HG02588 (cell line): Measurements from ENCODE around the gene PCDHGA9.
"Not testable (repeated sequence)": the region's sequence is repeated elsewhere in the genome, so short reads cannot be mapped to it uniquely, and the experiment has no call there.

Experiments
- ATAC-seq: cut with Tn5 transposase; IDR thresholded peaks from one replicate; pipeline ENCODE4 v1.9.1; 2021; ENCODE audit warnings: mild to moderate bottlenecking, moderate library complexity; ENCODE audit not compliant: unreplicated experiment

The PCDHGA9 gene

GRCh38 chr5:141402553-141403243 lies at the start of gene PCDHGA9:
Gene PCDHGA9 (plus strand): TSS chr5:141402778. CDS start chr5:141402953, 175 bp downstream.
- no peak for ATAC-seq

- no peak for ATAC-seq
Measured at GRCh38 chr5:141354900-141355469, 47.6 kb upstream of the PCDHGA9 start, which contains the start of gene PCDHGA4. Gene PCDHGA4 (plus strand): TSS chr5:141355021. CDS start chr5:141355108, 87 bp downstream.

GRCh38 chr5:141355641-141356040 lies 46.9 kb upstream of the PCDHGA9 start:
- no peak for ATAC-seq

DNA sequence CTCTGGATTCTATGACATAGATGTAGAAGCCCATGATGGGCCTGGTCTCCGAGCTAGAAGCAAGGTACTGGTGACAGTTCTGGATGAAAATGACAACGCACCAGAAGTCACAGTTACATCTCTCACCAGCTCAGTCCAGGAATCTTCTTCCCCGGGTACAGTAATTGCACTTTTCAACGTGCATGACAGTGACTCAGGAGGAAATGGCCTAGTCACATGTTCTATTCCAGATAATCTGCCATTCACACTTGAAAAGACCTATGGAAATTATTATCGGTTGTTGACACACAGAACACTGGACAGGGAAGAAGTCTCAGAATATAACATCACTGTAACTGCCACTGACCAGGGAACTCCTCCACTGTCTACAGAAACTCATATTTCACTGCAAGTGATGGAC lies 46.4 kb upstream of the PCDHGA9 start:
- no peak for ATAC-seq

- no peak for ATAC-seq
Measured at GRCh38 chr5:141356950-141357349, 45.6 kb upstream of the PCDHGA9 start.

DNA sequence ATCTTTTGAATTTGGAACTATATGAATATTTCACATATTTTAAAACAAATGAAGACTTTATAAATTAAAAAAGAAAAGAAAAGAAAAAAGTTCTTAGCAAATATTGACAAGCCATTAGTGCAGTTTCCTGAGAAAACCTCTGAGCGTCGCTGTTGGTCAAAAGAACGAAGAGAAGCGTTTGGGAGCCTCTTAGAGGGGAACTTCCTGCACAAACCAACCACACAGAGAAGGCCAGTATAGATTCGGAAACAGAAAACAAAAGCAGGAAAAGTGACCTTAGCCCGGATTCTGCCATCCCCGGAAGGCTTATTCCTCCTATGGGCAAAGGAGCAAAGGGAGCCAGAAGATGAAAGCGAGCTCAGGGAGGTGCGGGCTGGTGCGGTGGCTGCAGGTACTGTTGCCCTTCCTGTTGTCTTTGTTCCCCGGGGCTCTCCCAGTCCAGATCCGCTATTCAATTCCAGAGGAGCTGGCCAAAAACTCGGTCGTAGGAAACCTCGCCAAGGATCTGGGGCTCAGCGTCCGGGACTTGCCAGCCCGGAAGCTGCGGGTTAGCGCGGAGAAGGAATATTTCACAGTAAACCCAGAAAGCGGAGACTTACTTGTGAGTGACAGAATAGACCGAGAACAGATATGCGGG lies 42.7 kb upstream of the PCDHGA9 start, which contains the start of gene PCDHGB2:
Gene PCDHGB2, plus strand, starts transcription at position 205 of the 637 bp plus-strand sequence. Its CDS starts 142 bp downstream, at position 347.
- peak; percentile 46 for ATAC-seq

GRCh38 chr5:141360685-141361084 lies 41.9 kb upstream of the PCDHGA9 start:
- no peak for ATAC-seq

GRCh38 chr5:141362719-141363118 lies 39.9 kb upstream of the PCDHGA9 start:
- no peak for ATAC-seq

- ATAC-seq, result no peak
Measured at GRCh38 chr5:141363952-141364660, 38.5 kb upstream of the PCDHGA9 start, which contains the start of gene PCDHGA5. Gene PCDHGA5 (plus strand): TSS chr5:141364162. CDS start chr5:141364331, 169 bp downstream.

DNA sequence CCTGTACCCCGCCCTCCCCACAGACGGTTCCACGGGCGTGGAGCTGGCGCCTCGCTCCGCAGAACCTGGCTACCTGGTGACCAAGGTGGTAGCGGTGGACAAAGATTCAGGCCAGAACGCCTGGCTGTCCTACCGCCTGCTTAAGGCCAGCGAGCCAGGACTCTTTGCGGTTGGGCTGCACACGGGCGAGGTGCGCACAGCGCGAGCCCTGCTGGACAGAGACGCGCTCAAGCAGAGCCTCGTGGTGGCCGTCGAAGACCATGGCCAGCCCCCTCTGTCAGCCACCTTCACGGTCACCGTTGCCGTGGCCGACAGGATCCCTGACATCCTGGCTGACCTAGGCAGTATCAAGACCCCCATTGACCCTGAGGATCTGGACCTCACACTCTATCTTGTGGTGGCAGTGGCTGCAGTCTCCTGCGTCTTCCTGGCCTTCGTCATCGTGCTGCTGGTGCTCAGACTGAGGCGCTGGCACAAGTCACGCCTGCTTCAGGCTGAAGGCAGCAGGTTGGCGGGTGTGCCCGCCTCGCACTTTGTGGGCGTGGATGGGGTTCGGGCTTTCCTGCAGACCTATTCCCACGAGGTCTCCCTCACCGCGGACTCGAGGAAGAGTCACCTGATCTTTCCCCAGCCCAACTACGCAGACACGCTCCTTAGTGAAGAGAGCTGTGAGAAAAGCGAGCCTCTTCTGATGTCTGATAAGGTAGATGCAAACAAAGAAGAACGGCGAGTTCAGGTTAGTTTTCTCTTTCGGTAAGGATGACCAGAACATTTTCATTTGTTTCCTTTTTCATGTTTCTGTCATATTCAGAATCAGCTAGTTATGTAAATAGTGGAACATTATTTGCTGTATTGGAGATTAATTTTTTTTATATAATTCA lies 36.3 kb upstream of the PCDHGA9 start:
- ATAC-seq, result no peak

DNA sequence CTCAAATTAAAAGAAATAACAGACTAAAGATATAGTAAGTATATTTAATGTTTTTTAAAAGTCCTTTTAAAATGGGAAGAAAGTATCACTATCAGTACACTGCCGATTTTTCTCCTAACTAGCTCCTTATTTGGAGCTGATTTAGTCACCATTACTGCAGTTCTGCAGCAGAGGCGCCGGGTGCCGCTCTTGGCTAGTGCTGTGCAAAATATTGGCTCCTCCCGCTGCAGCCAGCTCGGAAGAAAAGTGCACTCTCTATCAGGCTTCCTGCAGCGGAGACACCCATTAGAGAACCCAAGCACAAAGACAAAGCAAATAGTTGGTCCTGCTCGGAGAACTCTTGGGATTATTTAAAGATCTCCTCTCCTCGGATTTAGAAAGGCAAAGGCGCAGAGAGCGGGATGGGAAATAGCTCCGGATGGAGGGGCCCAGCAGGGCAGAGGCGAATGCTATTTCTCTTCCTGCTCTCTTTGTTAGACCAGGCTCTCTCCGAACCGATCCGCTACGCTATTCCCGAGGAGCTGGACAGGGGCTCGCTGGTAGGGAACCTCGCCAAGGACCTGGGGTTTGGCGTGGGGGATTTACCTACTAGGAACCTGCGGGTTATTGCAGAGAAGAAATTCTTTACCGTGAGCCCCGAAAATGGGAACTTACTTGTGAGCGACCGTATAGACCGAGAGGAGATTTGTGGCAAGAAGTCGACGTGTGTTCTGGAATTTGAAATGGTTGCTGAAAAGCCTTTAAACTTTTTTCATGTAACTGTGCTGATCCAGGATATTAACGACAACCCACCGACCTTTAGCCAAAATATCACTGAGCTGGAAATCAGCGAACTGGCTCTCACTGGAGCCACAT lies 32.4 kb upstream of the PCDHGA9 start, which contains the start of gene PCDHGB3:
Gene PCDHGB3, plus strand, starts transcription at position 249 of the 855 bp plus-strand sequence. Its CDS starts 153 bp downstream, at position 402.
- peak; percentile 97 for ATAC-seq

GRCh38 chr5:141371572-141372475 lies 30.8 kb upstream of the PCDHGA9 start:
- no peak for ATAC-seq

GRCh38 chr5:141373673-141374317 lies 28.8 kb upstream of the PCDHGA9 start, which contains the start of gene PCDHGA6:
Gene PCDHGA6 (plus strand): TSS chr5:141373891. CDS start chr5:141374084, 193 bp downstream.
- no peak for ATAC-seq

DNA sequence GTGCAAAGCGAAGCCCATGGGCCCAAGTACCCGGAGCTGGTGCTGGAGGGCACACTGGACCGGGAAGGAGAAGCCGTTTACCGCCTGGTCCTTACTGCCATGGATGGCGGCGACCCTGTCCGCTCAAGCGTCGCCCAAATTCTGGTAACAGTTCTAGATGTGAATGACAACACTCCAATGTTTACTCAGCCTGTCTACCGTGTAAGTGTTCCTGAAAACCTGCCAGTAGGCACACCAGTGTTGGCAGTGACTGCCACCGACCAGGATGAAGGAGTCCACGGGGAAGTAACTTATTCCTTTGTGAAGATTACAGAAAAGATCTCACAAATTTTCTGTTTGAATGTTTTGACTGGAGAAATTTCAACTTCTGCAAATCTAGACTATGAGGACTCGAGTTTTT lies 28.0 kb upstream of the PCDHGA9 start:
- ATAC-seq, result no peak

DNA sequence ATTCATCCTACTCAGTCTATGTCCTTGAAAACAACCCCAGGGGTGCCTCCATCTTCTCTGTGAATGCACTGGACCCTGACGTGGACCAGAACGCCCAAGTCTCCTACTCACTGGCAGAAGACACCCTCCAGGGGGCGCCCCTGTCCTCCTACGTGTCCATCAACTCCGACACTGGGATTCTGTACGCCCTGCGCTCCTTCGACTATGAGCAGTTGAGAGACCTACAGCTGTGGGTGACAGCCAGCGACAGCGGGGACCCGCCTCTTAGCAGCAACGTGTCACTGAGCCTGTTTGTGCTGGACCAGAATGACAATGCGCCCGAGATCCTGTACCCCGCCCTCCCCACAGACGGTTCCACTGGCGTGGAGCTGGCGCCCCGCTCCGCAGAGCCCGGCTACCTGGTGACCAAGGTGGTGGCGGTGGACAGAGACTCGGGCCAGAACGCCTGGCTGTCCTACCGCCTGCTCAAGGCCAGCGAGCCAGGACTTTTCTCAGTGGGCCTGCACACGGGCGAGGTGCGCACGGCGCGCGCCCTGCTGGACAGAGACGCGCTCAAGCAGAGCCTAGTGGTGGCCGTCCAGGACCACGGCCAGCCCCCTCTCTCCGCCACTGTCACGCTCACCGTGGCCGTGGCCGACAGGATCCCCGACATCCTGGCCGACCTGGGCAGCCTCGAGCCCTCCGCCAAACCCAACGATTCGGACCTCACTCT lies 27.0 kb upstream of the PCDHGA9 start:
- not testable (repeated sequence) for ATAC-seq

GRCh38 chr5:141382469-141383294 lies 19.9 kb upstream of the PCDHGA9 start, which contains the start of gene PCDHGA7:
Gene PCDHGA7 (plus strand): TSS chr5:141382742. CDS start chr5:141382900, 158 bp downstream.
- no peak for ATAC-seq
